SK-N-SH treated with all-trans-retinoic acid at 6 μM for 48 hours (cell line): ENCODE data around the gene MAP4K4.

Experiments used
- ZC3H10 ChIP-seq: fragments of 250-450 bp; sonication (Bioruptor Pico); IDR thresholded peaks from 2 replicates; pipeline ENCODE4 v1.5.1; 2021; ENCODE audit warnings: mild to moderate bottlenecking, moderate library complexity
- ZFP3 ChIP-seq: fragments of 250-450 bp; sonication (Bioruptor Pico); IDR thresholded peaks from 2 replicates; pipeline ENCODE4 v1.5.0; 2020; ENCODE audit warnings: mild to moderate bottlenecking, moderate library complexity
- ZNF565 ChIP-seq: fragments of 450-650 bp; formaldehyde crosslinking; conservative IDR thresholded peaks from 2 replicates; pipeline ENCODE4 v1.5.0; 2020; ENCODE audit warnings: low read depth, mild to moderate bottlenecking, moderate library complexity

GRCh38 chr2:101842471-101842870, 145.0 kb downstream of the MAP4K4 start:
- TF ChIP-seq ZNF565 (CRISPR knock-in tag), result no peak
- no peak for TF ChIP-seq ZC3H10 (CRISPR knock-in tag)
- no peak for TF ChIP-seq ZFP3
